ELR (cell line): ENCODE measurements around the gene STYXL1.

Source experiments
- DNase-seq: peaks from one replicate; pipeline ENCODE4 v3.0.0-alpha.2; 2015; ENCODE audit warnings: low read depth

Gene STYXL1

DNA sequence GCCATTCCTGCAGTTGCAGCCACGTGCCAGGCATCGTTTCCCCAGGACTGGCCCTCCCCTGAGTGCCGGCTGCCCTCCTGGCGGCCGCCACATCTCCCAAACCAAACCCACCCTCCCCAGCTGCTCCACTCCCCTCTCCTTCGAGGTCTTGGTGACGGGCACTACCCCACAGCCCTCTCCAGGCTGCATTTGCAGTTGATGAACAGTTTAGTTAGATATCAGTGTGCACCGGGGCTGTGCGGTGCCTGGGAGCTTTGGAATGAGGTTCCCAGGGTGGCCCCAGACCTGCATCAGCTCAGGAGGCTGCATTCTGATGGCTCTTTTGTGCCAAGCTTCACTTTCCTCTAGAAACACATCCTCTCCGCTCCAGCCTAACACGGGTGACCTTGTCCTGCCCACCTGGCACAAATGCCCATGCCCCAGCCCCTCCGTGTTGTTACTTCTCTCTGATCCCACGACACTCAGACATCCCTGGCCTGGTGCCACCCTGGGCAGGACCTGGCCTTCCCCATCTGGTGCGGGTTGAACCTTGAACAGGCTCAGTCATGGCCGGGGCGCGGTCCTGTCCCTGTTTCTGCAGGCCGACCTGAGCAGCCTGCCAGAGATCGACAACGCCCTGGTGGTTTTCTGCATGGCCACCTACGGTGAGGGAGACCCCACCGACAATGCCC lies 67.9 kb downstream of the STYXL1 start:
- DNase-seq, result no peak

DNA sequence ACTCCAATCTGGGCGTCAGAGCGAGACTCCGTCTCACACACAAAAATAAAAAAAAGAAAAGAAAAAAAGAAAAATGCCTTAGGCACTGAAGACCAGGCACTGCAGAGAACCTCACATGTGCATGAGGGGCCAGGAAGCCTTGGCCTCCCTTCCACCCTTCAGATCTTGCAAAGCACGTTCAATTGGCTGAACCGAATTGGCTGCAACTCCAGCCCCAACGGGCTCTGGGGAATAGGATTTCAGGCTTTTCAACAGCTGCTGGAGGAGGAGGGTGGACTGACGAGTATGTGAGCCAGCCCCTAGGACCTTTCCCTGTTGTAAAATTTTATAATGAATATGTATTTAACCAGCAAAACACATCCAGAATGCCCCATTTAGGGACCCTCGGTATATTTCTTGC lies 70.1 kb downstream of the STYXL1 start:
- DNase-seq, result no peak

DNA sequence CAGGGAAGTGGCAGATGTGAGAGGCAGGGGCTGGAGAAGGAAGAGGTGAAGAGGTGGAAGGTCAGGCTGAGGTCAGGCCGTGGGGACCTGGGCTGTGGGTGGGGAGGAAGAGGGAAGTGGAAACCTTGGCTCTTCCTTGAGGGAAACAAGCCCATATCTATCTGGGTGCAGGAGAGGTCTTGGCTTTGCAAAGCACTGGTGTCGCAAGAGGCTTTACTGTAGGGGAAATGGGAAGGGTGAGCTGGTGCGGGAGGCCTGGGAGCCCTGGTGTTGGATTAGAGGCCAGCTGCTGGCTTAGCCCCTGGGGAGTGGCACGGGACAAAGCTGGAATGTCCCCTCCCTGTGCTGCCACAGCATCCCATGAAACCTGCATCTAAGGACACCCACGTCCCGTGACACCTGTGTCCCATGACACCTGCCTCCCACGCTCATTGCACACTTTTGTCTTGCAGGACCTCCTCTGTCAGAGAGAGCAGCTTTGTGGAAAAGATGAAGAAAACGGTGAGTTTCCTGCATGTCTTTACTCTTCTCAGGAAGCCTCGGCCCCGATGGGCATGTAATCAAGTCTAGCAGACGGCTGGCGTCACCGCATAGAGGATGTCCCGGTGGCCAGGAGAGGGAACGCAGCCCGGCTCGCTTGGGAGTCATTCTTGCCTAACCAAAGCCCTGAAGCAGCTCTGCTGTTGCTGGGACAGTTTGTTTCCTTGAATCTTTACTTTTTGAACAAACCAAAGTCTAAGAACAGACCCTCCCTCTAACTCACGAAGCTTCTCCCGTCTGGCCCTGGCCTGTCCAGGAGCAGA lies 75.6 kb downstream of the STYXL1 start:
- DNase-seq, result peak; percentile 28

DNA sequence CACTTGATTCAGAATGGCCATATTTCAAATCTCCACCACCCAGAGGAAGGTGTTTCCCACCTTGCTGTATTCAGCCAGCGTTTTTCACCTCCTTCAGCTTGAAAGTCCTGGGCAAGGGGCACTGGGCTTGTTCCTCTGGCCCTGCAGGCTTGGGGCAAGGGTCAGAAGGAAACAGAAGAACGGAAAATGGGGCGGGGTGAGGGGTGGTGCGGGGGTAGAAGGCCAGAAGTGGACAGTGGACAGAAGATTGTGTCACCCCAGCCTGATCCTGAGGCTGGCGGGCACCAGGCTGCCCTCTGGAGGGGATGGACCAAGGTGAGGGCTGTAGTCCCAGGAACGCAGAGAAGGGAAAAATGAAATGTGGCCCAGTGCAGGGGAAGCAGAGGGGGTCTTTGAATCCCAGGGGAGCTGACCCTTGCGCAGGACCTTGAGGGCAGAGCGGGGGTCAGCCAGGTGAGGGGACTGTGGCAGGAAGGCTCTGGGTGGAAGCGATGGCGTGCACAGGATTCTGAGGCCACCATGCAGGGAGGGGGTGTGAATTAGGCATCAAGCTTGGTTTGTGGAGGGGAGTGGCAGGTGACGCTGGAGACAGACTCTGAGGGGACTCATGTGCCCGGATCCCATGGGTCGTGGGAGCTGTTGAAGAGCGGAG lies 76.4 kb downstream of the STYXL1 start:
- DNase-seq, result no peak

DNA sequence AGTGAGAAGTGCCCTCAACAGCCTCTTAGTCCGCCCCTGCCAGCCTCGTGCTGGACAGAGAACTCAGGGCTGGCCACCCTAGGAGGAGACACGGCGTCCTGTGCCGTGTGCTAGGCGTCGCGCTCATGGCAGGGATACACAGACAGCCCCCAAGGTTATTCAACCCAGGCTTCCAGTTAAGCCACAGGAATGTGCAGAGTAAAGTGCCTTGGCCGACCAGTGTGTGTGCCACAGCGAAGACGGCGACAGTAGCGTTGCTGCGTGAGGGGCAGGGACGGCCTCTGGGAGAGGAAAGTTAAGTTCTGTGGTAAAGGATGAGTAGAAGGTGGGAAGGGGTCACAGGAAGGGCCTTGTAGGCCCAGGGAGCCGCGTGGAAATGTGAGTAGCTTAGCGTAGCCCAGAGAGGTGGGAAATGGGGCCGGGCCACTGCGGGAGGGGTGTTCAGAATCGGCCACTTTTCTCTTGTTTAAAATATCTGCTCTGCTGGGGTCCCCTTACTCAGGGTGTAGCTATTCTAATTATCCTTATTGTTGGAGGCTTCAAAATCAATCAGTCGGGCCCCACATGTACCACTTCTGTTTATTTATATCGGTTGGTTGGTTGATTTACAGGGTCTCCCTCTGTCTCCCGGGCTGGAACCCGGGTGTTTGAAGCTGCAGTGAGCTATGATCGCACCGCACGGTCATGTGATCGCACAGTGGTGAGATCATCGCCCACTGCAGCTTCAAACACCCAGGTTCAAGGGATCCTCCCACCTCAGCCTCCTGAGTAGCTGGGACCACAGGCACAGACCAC lies 77.9 kb downstream of the STYXL1 start:
- no peak for DNase-seq

DNA sequence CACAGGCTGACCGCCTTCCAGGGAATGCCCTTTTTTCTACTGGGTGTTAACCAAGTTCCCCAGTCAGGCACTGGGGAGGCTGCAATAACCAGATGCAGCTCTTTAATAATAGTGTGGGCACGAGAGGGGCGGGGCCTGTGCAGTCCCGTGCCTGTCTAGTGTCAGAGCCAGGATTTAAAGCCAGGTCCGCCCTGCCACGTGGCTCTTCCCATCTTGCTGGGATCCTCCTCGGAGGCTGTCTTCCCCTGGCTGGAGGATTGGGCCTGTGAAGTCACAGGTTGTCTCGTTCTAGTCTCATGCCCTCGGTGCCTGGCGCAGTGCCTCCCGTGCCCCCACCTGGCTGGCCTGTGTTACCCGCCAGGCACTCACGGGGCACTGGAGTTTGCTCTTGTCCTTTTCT lies 78.6 kb downstream of the STYXL1 start:
- DNase-seq, result no peak

DNA sequence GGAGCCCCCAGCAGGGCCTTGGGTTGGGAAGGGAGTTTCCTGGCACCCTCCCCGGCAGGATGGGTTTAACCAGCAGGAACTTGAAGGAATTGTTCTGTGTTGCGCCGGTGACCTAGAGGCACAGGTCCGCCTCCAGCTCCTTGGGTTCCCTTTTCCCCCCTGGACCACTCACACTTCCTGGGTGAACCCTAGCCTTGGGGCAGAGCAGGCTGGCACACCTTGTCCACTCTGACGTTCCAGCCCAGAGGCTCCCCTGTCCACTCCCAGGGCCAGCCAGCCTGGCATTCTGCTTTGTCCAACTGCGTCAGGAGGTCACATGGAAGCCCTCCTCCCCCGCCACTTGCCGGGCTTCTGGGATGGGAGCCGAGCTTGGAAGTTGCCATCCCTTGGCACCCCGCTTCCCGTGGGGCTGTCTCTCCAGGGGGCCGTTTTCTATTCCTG lies 79.2 kb downstream of the STYXL1 start:
- DNase-seq, result no peak

DNA sequence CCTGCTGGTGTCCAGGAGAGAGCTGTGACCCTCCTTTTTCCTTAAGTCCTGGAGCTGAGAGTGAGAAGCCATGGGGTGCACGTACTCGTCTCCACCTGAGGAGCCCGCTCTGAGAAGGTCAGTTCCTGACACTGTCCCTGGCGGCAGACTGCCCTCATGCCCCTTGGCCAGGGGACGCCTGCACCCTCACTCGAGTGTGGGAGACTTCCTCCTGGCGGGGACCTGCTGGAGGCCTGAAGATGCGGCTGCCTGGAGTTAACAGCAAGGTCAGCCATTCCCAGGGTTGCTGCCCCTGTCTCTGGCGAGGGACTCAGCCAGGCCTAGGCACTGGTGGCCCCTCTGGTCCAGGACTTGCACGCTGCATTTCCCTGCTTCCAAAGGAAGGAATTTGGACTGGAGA lies 79.8 kb downstream of the STYXL1 start:
- no peak for DNase-seq

DNA sequence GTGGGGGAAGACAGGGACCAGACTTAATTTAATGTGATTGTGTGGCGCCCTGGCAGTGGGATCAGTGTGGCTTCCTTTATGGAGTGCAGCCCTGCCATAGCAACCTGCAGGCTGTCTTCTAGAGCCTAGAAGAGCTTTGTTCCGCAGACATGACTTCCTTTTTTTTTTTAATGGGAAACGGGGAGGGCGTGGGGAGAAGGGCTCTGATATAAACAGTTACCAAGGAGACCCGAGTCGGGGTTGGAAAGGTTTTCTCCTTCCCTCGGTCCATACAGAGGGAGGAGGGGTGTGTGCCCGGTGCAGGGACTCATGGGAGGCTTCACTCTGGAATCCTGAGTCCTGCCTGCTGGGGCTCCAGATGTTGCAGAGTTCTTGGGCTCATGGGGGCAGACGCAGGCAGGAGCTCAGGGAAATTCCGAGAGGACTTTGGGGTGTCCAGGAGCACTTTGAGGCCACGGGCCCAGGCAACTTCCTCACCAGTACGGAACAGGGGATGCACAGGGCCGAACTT lies 80.3 kb downstream of the STYXL1 start:
- DNase-seq, result no peak

DNA sequence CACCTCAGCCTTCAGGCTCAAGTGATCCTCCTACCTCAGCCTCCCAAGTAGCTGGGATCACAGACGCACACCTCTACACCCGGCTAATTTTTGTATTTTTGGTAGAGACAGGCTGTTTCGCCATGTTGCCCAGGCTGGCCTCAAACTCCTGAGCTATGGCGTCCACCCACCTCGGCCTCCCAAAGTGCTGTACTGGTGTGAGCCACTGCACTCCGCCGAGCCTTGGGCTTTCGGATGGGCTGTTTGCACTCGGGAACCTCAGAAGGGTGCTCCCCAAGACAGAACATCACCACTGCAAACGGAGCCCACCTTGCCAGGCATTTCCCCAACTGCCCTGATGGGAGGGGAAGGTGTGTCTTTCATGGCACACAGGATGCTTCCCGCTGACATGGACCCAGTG lies 80.7 kb downstream of the STYXL1 start:
- DNase-seq, result no peak

DNA sequence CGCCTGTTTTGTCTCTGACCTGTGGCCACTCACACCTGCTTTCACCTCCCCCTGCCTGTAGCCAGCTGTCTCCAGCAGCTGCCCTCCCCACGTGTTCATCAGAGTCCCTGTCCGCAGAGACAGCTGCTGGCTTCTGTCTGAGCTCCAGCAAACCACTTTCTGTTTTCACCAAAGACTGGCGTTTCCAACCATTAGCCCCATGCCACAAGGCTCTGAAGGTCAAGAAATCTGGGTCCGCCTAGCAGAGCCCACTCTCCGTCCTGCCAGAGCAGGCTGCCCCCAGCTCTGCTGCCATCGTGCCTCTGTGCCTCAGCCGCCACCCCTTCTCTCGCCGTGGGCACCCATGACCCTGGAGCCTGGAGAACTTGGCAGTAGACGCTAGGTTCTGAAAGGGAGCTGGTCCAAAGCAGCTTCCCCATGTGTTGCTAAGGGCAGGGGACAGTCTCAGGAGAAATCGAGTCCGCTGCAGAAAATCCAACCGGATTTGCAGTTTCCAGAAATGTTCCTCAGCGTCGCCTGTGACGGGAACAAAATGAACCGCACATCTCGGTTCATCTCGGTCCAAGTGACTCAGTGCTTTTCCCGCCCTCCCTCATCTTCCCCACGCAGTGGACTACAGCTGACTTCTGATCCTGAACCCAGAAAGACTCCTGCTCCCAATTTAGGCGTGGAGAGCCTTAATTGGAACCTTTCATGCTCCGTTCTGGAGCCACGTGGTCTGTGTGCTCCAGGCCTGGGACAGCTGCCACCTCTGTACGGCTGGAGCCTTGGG lies 81.4 kb downstream of the STYXL1 start:
- DNase-seq, result no peak

DNA sequence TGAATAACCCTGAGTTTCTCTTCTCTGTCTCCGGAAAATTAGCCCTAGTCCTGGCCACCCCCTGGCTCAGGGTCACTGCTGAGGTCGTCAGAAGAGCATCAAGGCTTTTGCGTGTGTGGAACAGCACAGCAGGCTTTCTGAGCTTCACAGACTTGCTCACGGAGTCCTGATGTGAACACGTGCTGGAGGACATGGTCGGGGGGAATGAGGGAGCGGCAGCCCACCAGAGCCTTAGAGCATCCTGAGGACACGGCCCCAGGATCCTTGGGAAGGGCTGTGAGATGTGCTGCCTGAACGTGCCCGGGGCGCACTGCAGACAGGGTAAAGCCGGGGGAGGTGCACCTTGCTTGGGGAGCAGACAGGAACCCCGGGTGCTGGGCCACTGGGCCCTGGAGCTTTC lies 82.2 kb downstream of the STYXL1 start:
- no peak for DNase-seq

DNA sequence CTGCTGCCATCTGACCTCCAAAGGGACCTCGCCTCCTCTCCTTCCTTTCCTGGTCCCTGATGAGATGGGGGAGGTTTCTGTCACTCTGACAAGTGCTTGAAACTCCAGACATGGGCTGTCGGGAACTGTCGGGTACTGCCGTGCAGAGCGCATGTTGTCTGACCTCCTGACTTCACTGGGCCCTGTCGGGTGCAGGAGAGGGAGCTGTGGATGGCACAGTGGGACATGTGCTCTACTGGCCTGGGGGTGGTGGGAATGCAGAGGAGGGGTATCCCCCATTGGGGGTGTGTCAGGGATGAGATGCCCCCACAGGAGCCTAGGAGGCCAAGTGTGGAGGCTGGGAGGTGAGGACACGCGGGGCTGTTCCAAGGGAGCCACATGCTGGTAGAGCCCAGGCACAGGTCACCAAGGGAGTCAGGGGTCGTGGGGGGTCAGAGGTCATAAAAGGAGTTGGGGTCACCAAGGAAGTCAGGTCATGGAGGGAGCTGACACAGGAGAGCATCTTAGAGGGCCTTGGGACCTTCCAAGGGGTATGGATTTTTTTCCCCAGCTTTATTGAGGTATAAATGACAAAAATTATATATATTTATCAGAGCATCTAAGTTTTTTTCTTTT lies 84.3 kb downstream of the STYXL1 start:
- DNase-seq, result no peak

DNA sequence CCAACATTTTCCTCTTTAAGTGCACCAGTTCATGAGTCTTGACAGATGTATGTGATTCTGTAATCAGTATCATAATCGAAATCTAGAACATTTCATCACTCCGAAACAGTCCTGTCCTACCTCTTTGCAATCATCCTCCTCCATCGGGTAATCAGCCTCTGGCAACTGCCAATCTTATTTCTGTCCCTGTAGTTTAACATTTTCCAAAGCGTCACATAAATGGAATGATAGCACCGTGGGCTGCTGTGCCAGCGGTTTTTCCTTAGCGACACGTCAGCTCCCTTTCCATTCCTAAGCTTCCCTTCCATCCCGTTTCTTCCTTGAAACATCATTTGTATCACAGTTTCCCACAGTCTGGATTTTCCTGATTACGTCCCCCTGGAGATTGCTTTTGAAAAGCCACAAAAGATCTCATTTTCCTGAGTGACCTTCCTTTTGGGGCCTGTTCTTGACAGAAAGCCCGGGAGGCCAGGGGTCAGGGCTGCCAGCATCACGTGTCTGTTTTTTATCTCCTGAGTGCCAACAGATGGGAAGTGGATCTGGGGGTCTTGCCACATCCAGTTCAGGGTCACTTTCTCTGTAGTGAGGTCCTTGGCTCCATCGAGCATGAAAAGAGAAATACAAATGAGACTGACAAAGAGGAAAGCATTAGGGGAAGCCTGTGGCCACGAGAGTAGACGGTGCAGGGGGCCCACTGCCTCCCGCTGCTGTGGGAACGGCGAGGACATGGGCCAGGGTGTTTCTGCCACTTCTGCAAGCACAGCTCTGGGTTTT lies 85.0 kb downstream of the STYXL1 start:
- peak; percentile 58 for DNase-seq

DNA sequence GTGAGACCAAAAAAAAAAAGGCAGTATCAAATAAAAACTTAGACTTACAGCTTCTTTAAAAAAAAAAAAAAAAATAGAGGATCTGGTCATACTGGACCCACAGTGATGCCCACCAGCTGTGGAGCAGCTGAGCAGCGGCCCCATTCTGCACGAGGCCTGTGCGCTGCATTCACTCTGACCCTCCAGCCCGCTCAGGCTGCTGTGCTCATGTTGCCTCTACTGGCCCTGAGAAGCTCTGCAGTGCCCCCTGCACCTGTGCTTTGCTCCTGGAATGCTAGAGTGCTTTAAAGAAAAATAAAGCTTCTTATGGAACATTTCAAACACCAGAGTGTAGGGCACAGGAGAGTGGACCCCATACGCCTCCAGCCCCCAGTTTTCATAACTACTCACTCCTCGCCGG lies 86.6 kb downstream of the STYXL1 start:
- peak; percentile 19 for DNase-seq

DNA sequence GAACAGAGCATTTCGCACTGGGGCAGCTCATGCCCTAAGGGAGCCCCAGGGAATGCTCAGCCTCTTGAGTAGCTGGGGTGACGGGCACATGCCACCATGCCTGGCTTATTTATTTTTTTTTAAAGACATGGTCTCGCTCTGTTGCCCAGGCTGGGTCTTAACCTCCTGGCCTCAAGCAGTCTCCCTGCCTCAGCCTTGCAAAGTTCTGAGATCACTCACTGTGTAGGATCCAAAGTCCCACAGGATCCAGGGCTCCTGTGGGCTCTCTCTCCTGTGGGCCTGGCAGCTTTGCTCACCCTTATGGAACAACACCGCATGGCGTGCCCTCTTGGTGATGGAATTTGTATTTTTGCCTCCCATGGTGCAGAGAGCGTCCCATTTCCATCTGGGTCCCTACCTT lies 87.4 kb downstream of the STYXL1 start:
- DNase-seq, result no peak

DNA sequence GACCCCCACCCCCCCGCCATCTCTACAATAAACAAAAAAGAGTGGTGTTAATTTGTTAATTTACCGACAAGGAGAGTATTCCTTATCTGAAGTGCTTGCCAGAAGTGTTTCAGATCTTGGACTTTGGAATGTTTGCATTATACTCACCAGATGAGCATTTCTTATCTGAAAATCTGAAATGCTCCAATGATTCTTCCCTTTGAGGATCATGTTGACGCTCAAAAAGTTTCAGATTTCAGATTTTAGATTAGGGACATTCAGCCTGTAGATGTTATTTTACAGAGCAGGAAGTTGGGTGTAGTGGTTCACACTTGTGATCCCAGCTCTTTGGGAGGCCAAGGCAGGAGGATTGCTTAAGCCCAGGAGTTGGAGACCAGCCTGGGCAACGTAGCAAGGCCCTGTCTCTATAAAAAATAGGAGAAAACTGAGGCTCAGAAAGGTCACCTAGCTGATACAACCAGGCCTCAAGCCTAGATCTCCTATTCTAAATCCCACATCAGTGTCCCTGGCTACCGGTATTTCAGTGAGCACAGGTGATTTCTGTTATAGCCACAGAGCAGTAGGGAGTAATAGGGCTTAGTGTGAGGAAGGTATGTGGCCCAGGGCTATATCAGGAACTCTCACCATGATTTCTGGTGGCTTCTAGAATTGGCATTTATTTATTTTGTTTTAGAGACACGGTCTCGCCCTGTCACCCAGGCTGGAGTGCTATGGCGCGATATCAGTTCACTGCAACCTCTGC lies 88.8 kb downstream of the STYXL1 start:
- no peak for DNase-seq

DNA sequence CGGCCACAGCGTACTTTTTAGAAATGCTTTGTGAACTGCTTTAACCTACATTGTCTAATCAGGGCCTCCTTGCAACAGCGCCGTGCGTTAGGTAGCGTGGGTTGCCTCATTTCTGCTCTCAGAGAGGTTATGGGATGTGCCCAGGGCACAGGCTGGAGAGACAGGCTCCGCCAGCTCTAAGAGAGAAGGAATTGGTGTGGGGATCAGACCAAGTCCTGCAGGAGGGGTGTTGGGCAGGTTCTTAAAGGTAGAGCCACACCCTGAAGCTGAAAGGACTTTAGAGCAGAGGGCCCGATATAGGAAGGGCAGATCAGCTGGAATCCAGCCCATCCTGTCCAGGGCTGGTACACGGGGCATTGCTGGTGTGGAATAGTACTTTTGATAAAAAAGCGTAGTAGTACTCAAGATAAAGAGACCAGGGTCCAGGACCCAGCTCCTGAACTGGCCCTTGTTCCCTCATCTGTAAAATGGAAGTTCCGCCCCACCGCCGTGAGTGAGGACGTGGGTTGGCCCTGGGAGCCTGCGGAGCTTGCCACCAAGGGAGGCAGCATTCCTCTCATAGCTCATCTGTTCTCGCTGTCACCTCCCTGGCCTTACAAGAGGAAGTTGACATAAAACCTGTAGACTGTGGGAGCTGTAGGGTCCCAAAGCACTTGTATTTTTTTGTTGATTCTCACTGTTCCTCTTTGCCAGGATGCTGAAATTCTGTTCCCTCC lies 90.6 kb downstream of the STYXL1 start:
- no peak for DNase-seq
